Ascending aorta (tissue), 2 donors: Measurements from ENCODE around the gene RPS28. TPM values are rescaled to one million over a fixed set of nuclear protein-coding genes. Genes with fewer than 3 reads are reported as not detected.
A peak's percentile ranks its signal among the peaks of the same experiment; 100 is the strongest.

Experiments used
- DNase-seq, 2 donors: peaks; one replicate each; pipeline ENCODE4 v3.0.0-alpha.2; 2019; ENCODE audit warnings: low spot score in 2 of 2
- H3K27ac ChIP-seq, 2 donors: fragments of 200-600 bp; sonication (generic); one replicate each; pipeline ENCODE4 v1.5.1; 2016 to 2017; ENCODE audit warnings: mild to moderate bottlenecking in 1 of 2
- H3K27me3 ChIP-seq: fragments of 200-600 bp; sonication (generic); one replicate; pipeline ENCODE4 v1.5.1; 2017
- H3K36me3 ChIP-seq, 2 donors: fragments of 200-600 bp; sonication (generic); one replicate each; pipeline ENCODE4 v1.5.1; 2016
- H3K4me1 ChIP-seq, 2 donors: fragments of 200-600 bp; sonication (generic); one replicate each; pipeline ENCODE4 v1.5.1; 2016 to 2017; ENCODE audit warnings: mild to moderate bottlenecking in 1 of 2
- H3K4me3 ChIP-seq, 2 donors: fragments of 200-600 bp; sonication (generic); one replicate each; pipeline ENCODE4 v1.5.1; 2016 to 2017; ENCODE audit warnings: mild to moderate bottlenecking in 1 of 2
- H3K9me3 ChIP-seq, 2 donors: fragments of 200-600 bp; sonication (generic); one replicate each; pipeline ENCODE4 v1.5.1; 2016
- CTCF ChIP-seq, 3 experiments: fragments of 200-600 bp in 2 of 3; fragments of 450-650 bp in 1 of 3; sonication (generic) in 2 of 3; IDR thresholded peaks; one replicate each; pipeline ENCODE4 v1.5.1; 2016 to 2019; ENCODE audit warnings: antibody characterized with exemption in 3 of 3, mild to moderate bottlenecking in 1 of 3, moderate library complexity in 1 of 3
- intact Hi-C: fragments of 100-400 bp; cut with DNase I; formaldehyde crosslinking; loops from one replicate; pipeline ENCODE4 v1.15.1; 2023
- total RNA-seq: library from RNA; depleted of rRNA; stranded (reverse); fragments of >200 nt; gene quantifications from one replicate; pipeline ENCODE4 v1.1.0, GENCODE V29; 2016

Gene RPS28
- total RNA-seq, 1 donor from 2014 or later, result 393 TPM

- Histone ChIP-seq H3K4me1 (peaks cover 4 to 11% of the 10 kb centered on the region in 2 donors), H3K27ac (no peak overlapping the region)
Measured at GRCh38 chr19:8305798-8306197, 15.5 kb upstream of the RPS28 start.

GRCh38 chr19:8306235-8307054 lies 14.9 kb upstream of the RPS28 start:
- no peak overlapping the region for H3K4me3 ChIP-seq
- no peaks in the 10 kb centered on the region for H3K27me3 ChIP-seq
- peaks cover 4 to 11% of the 10 kb centered on the region in 2 donors for H3K4me1 ChIP-seq
- no peak for TF ChIP-seq CTCF (IDR thresholded peaks at IDR 0.05)
- H3K36me3 ChIP-seq, result peaks cover 16 to 17% of the 10 kb centered on the region in 2 donors
- no peak overlapping the region for H3K27ac ChIP-seq
- intact Hi-C loops, result loop anchor here (5.0 kb wide), 1 partner anchor 679 kb away; the partner anchor contains the start of genes PET100 and XAB2
- H3K9me3 ChIP-seq, result no peaks in the 10 kb centered on the region
- DNase-seq, result peak in 1 of 2 donors; percentile 60

More at GRCh38 chr19:8305798-8306197, 15.5 kb upstream of the RPS28 start:
- no peak for DNase-seq
- TF ChIP-seq CTCF (IDR thresholded peaks at IDR 0.05), result no peak
- H3K27me3 ChIP-seq, result no peaks in the 10 kb centered on the region
- peaks cover 10 to 12% of the 10 kb centered on the region in 2 donors for H3K36me3 ChIP-seq
- no peak overlapping the region for H3K4me3 ChIP-seq
- H3K9me3 ChIP-seq, result no peaks in the 10 kb centered on the region
- intact Hi-C loops, result loop anchor here (5.0 kb wide), 1 partner anchor 678 kb away; the partner anchor contains the start of genes PET100 and XAB2

GRCh38 chr19:8307400-8307964 lies 13.8 kb upstream of the RPS28 start:
- Histone ChIP-seq H3K4me1 (peaks cover 4 to 11% of the 10 kb centered on the region in 2 donors), H3K27ac (peak overlapping the region; percentile 50 to 59)

GRCh38 chr19:8307965-8308866 lies 13.1 kb upstream of the RPS28 start, which contains the start of gene CD320:
CD320 (minus strand) TSS chr19:8308358; CDS start chr19:8308290, 68 bp downstream.
- Histone ChIP-seq H3K9me3 (no peaks in the 10 kb centered on the region), H3K4me1 (peaks cover 4 to 11% of the 10 kb centered on the region in 2 donors), H3K27ac (peak within 1 kb of the TSS; percentile 50 to 59), H3K27me3 (no peaks in the 10 kb centered on the region), H3K36me3 (peaks cover 23 to 28% of the 10 kb centered on the region in 2 donors), H3K4me3 (peak within 1 kb of the TSS; percentile 58 to 72)
- no peak for TF ChIP-seq CTCF (IDR thresholded peaks at IDR 0.05)
- peak; percentile 33 to 94 for DNase-seq
- intact Hi-C loops, result loop anchor here (1.0 to 5.0 kb wide), 2 partner anchors 13 to 681 kb away; partner anchors contain the start of genes NDUFA7, PET100, RPS28 and XAB2

More at GRCh38 chr19:8307400-8307964, 13.8 kb upstream of the RPS28 start:
- peaks cover 18 to 25% of the 10 kb centered on the region in 2 donors for H3K36me3 ChIP-seq
- no peak for TF ChIP-seq CTCF (IDR thresholded peaks at IDR 0.05)
- peak overlapping the region; percentile 58 to 72 for H3K4me3 ChIP-seq
- intact Hi-C loops, result loop anchor here (5.0 kb wide), 1 partner anchor 680 kb away; the partner anchor contains the start of genes PET100 and XAB2
- peak in 1 of 2 donors; percentile 59 for DNase-seq
- H3K9me3 ChIP-seq, result no peaks in the 10 kb centered on the region
- no peaks in the 10 kb centered on the region for H3K27me3 ChIP-seq

- Histone ChIP-seq H3K4me1 (peaks cover 4 to 11% of the 10 kb centered on the region in 2 donors), H3K36me3 (peaks cover 23 to 35% of the 10 kb centered on the region in 2 donors), H3K27me3 (no peaks in the 10 kb centered on the region), H3K4me3 (peak overlapping the region; percentile 58 to 72), H3K27ac (no peak overlapping the region), H3K9me3 (no peaks in the 10 kb centered on the region)
- intact Hi-C loops, result loop anchor here (1.0 to 5.0 kb wide), 2 partner anchors 12 to 682 kb away; partner anchors contain the start of genes NDUFA7, PET100, RPS28 and XAB2
- no peak for TF ChIP-seq CTCF (IDR thresholded peaks at IDR 0.05)
- DNase-seq, result peak in 1 of 2 donors; percentile 59
Measured at GRCh38 chr19:8308891-8309291, 12.4 kb upstream of the RPS28 start.
